KOPT-K1 (cell line): ENCODE results near the gene PHLDB2.

Experiments
- H3K27ac ChIP-seq: fragments of 200-600 bp; sonication (generic); 2 replicates; pipeline ENCODE4 v1.5.1; 2016; ENCODE audit warnings: antibody characterized with exemption, mild to moderate bottlenecking, low read depth, low read length; ENCODE audit not compliant: poor library complexity, severe bottlenecking
- H3K36me3 ChIP-seq: fragments of 200-600 bp; sonication (generic); 2 replicates; pipeline ENCODE4 v1.5.1; 2017; ENCODE audit warnings: antibody characterized with exemption, mild to moderate bottlenecking, low read length, moderate library complexity; ENCODE audit not compliant: insufficient read depth
- H3K9me3 ChIP-seq: fragments of 200-600 bp; sonication (generic); 2 replicates; pipeline ENCODE4 v1.5.1; 2017; ENCODE audit warnings: antibody characterized with exemption, low read length, mild to moderate bottlenecking; ENCODE audit not compliant: insufficient read depth, poor library complexity, severe bottlenecking

PHLDB2 gene

DNA sequence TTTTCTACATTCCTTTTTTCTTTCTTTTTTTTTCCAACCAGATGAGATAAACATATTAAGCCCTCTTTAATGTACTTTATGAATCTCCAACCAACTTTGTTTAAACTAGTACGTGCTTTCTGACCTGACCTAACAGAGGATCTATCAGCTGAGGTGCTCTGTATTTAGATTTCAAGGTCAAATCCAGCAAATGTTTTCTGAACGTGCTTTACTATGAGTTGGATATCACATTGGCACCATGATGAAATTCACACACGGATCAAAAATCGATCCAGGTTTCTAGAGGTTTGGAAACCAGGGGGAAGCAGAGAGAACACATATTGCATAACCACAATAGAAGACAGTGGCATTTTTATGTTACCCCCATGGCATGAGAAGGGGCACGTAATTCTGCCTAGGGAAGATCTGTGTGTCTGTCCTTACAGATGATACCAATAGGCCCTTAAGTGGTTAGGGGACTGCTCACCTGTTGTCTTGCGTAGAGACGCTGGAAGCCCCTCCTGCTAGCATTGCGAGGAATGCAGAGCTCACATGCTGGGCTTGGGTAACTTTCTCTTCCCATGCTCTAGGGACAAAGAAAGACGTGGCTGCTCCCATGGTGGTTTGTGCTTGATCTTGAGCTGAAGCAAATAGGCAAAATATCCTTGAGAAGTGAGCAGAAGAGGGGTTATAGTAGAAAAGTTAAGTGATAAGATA lies 60.5 kb downstream of the PHLDB2 start:
- peaks cover 5% of the 10 kb centered on the region; the same call in 1 of the 2 replicates for H3K36me3 ChIP-seq
- no peaks in the 10 kb centered on the region for H3K9me3 ChIP-seq
- no peak overlapping the region for H3K27ac ChIP-seq

DNA sequence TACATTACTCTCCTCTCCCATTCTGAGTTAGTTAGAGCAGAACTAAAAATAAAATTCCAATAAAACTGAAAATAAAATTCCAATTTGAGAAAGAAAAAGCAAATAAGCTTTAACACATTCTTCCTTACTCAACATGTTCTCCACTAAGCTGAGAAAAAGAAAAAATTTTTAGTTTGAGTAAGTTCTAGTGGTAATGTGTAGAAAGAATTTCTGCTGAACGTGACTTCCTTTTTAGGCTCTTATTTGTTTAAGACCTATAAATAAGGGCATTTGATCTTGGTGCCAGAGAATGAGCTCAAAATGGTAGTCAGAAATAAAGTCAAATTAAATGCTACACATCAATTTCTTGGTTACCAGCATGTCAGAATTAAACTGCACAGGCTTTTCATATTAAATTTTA lies 62.1 kb downstream of the PHLDB2 start:
- peaks cover 5% of the 10 kb centered on the region; the same call in 1 of the 2 replicates for H3K36me3 ChIP-seq

DNA sequence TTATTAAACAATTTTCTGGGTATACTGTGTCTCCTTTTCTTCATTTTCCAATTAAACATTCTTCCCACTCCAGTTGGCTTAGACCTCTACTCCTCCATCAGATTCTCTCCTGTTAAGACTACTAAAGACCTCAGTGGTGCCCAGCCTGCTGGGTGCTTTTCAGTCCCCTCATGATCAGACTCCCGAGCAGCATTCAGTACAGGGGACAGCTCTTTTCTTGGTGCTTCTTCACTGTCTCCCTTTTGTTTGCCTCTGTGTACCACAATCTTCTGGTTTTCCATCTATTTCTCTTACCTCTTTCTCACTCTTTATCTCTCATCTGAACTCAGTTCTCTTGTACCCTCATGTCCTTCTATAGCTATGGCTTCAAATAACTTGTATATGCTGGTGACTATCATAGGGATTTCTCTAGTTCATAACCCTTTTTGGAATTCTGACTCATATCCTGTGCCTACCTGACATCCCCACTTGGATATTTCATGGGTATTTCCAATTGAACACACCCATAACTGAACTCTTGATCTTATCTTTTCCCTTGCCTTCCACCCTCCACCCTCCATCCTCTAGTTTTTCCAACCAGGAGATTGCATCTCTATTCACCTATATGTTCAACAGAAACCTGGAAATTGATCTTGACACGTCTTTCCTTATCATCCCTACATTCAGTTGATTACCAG lies 64.2 kb downstream of the PHLDB2 start:
- Histone ChIP-seq H3K36me3 (peaks cover 5% of the 10 kb centered on the region; the same call in 1 of the 2 replicates), H3K27ac (no peak overlapping the region), H3K9me3 (no peaks in the 10 kb centered on the region)

More for the DNA sequence above, 62.1 kb downstream of the PHLDB2 start:
- Histone ChIP-seq H3K27ac (no peak overlapping the region), H3K9me3 (no peaks in the 10 kb centered on the region)

DNA sequence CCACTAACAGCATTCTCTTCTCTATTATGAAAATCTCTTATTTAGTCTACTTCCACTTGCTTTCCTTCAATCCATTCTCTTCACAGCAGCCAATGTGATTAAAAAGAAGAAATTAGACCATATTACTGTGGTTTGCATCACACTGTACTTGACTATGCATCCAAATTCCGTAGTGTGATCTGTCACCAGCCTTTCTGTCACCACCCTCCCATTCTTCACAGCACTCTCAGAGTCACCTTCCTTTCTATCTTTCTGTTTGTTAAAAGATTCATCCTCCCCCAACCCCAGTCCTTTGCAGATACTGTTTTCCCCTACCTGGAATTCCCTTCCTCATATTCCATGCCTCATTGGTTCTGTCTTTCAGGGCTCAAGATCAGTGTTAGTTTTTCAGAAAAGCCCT lies 64.7 kb downstream of the PHLDB2 start:
- peaks cover 5% of the 10 kb centered on the region; the same call in 1 of the 2 replicates for H3K36me3 ChIP-seq
- H3K27ac ChIP-seq: no peak overlapping the region
- no peaks in the 10 kb centered on the region for H3K9me3 ChIP-seq

DNA sequence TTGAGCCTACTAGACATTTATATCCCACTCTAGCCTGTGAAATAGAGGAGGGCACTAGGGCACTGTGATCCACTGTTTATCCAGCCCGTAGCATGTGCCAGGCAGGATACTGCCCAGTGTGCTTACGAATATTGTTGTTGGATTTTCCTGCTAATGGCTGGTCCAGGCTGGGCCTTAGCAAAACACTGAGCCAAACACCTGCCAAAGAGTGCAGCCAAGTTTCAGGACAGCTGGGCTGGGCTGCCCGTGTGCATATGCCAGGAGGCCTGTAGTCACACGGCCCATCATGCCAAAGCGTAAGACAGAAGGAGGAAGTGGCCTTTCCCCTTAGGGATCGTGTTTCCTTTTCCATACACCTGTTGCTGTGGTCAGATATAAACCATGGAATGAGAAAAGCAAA lies 65.2 kb downstream of the PHLDB2 start:
- Histone ChIP-seq H3K27ac (no peak overlapping the region), H3K36me3 (peaks cover 5% of the 10 kb centered on the region; the same call in 1 of the 2 replicates), H3K9me3 (no peaks in the 10 kb centered on the region)

DNA sequence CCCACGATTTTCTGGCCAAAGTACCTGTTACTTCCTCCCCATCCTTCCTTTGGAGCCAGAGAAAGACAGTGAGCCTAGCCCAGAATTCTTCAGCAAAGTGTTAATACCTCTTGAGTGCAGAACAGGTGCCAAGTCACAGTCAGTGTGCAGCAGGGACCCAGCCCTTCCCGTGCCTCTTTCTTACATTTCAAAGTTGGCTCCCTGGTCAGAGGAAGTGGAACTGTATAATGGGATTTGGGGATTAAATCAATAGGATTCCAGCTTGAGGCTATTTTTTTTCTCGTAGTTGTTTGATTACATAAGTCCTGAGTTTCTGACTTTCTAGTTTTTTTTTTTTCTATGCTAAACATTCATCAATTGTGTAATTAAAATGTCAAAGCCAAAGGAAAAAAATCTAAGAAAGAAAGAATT lies 67.2 kb downstream of the PHLDB2 start:
- Histone ChIP-seq H3K36me3 (peaks cover 5% of the 10 kb centered on the region; the same call in 1 of the 2 replicates), H3K9me3 (no peaks in the 10 kb centered on the region), H3K27ac (no peak overlapping the region)

DNA sequence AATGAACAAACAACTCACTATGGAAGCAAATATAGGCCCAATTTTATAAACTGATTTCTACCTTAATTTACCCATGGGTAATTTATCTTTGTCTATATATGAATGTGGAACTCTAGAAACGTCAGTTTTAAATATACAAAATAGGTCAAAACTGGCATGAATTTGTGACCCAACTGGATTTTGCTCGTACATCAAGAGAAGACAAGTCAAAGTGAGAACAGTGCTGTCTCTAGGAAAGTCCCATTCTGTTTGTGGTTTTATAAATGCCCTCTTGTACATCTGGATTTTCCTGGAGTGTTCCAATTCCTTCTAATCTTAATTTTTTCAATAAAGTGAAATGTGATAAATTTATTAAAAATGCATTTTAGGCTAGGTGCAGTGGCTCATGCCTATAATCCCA lies 69.5 kb downstream of the PHLDB2 start:
- H3K9me3 ChIP-seq: no peaks in the 10 kb centered on the region
- no peak overlapping the region for H3K27ac ChIP-seq
- H3K36me3 ChIP-seq: no peaks in the 10 kb centered on the region

DNA sequence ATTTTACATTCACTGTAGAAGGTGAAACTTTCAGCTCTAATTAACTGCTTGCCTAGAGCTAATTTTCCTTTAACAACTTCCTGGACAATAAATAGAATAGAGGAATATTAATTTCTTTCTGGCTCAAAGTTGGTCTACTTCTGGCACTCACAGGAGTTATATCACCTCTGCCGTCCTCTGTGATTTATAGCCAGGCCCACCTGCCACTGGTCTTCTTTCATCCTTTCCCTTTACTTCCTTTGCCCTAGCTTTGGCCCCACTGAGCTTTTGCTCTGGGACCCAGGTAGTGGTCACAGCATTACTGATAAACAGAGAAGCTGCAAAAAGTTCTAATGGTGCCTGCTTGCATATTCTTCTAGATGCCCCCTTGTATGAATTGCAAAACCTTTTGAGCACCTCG lies 70.4 kb downstream of the PHLDB2 start:
- Histone ChIP-seq H3K9me3 (peaks cover 8% of the 10 kb centered on the region), H3K36me3 (no peaks in the 10 kb centered on the region), H3K27ac (no peak overlapping the region)

DNA sequence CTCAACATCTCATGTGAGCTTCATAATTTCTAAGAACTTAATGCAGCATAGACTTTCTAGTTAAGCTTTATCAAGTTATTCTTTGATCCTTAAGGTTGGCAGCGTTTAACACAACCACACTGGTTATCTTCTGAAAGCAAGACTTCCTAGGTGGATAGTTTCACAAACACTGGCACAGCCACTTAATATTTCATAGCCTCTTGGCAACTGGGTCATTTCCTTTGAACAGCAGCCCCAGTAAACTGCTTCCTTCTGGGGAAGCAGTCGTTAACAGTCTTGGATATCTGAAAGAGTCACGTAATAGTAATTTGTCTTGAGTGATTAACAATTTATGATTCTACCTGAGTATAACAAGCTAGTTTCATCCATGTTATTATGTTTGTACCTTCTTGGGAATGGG lies 73.9 kb downstream of the PHLDB2 start:
- Histone ChIP-seq H3K27ac (peak overlapping the region; percentile 38), H3K9me3 (peaks cover 10% of the 10 kb centered on the region), H3K36me3 (no peaks in the 10 kb centered on the region)

DNA sequence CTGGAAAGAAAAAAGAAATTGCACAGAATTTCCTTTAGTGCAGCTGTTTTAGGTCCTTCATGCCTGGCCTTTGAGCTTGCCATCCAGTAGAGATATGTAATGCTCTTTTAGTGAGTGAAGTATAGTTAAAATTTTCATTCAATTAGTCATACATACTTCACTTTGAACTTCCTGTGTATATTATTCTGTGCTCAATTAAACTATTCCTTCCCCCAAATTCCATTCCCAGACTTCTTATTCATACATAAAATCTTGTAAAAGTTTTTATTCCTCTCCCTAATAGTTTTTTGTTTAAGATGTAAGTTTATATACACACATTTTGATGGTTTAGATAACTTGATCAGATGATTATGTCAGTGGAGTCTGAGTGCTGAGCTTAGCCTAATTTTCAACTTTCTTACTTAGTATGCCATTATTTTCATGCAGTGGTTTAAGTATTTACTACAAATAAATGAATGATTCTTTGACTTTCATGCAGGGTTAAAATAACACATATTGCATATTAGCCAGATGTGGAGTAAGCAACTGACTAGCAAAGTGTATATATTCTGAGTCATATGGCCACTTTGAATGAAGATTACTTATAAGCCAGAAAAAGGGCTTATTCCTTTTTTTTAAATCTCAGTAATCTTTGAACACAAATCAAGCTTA lies 77.3 kb downstream of the PHLDB2 start:
- Histone ChIP-seq H3K36me3 (0 out of 2 replicates have a peak, but pooled peaks cover 4% of the 10 kb centered on the region), H3K9me3 (peaks cover 10% of the 10 kb centered on the region), H3K27ac (no peak overlapping the region)

DNA sequence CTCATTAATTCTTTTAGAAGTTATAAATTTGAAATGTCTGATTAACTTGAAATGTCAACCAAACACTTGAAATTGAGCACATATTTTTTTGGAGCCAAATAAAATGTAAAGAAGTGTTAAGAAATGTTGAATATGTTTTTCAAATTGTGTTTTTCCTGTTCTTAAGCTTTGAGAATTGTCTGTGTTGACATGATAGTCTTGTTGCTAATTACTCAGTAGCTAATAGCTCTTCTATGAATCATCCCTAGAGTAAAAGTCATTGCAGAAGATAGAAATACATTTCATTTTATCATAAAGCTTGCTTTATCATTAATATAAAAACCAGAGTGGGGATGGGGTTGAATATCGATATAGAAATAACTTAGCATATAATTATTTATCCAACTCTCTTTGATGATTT lies 77.9 kb downstream of the PHLDB2 start:
- Histone ChIP-seq H3K27ac (no peak overlapping the region), H3K9me3 (peaks cover 10% of the 10 kb centered on the region), H3K36me3 (0 out of 2 replicates have a peak, but pooled peaks cover 4% of the 10 kb centered on the region)

DNA sequence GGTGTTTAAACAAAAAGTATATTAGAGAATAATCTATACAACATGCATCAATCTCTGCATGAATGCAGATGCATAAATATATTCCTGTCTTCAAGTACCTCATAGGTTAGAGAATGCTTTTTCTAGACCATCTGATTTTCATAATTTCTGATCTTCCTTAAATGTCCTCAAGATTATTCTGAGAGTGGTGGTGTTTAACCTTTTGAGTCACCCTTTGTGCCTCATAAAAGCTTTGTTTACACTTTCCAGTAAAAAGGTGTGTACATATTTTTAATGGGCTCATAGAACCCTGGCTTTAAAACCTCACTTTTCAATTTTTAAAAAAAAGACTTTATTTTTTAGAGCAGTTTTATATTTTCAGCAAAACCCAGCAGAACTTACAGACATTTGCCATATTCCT lies 78.8 kb downstream of the PHLDB2 start:
- H3K27ac ChIP-seq: no peak overlapping the region
- H3K36me3 ChIP-seq: 0 out of 2 replicates have a peak, but pooled peaks cover 4% of the 10 kb centered on the region
- peaks cover 10% of the 10 kb centered on the region for H3K9me3 ChIP-seq

DNA sequence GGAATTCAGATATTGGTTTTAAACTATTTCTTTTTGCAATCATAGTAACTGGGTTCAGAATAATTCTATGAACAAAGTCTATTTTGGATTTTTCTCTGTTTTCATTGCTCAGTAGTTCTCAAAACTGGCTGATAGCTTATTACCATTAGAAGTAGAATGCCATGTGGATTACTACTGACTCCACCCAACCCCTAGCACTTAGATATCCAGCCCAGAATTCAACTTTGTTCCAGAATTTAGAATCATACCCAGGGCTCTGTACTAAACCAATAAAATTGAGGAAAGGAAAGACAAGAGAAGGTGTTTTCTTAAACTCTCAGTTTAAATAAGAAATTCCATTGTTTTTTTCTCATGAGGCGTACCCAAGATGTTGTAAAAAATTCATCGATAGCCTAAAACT lies 80.8 kb downstream of the PHLDB2 start:
- Histone ChIP-seq H3K27ac (no peak overlapping the region), H3K36me3 (0 out of 2 replicates have a peak, but pooled peaks cover 4% of the 10 kb centered on the region), H3K9me3 (no peaks in the 10 kb centered on the region)

DNA sequence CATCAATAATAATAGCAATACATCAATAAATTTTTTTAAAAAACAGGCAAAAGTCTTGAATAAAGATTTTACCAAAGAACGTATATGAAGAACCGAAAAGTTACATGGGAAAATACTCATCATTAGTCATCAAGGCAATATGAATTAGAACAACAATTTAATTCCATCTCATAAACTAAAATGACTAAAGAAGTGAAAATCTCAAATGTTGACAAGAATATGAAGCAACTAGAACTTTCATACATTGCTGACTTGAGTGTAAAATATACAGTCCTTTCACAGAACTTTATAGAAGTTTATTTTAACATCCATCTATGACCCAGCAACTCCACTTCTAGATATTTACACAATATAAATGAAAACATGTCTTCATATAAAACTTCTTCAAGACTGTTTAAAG lies 84.5 kb downstream of the PHLDB2 start:
- no peaks in the 10 kb centered on the region for H3K9me3 ChIP-seq
- 0 out of 2 replicates have a peak, but pooled peaks cover 4% of the 10 kb centered on the region for H3K36me3 ChIP-seq
- H3K27ac ChIP-seq: no peak overlapping the region

DNA sequence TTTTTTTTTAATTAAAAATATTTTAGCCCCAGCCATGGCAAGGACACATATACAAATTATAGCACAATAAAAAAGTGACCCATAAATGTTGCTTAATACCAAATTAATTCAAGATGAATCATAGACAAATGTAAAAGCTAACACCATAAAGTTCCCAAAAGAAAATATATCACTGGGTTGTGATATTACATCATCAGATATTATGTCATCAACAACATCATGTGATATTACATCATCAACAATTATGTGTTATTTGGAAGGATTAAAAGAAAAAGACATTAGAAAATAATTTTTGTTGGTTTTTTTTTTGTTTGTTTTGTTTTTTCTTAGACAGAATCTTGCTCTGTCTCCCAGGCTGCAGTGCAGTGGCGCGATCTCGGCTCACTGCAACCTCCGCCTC lies 85.3 kb downstream of the PHLDB2 start:
- Histone ChIP-seq H3K27ac (no peak overlapping the region), H3K9me3 (no peaks in the 10 kb centered on the region), H3K36me3 (0 out of 2 replicates have a peak, but pooled peaks cover 4% of the 10 kb centered on the region)
